Naive thymus-derived CD8-positive, alpha-beta T cell (primary cell): ENCODE data around the gene GTF3C1. TPM values are rescaled to one million over a fixed set of nuclear protein-coding genes. Genes with fewer than 3 reads are reported as not detected.
A peak's percentile ranks its signal among the peaks of the same experiment; 100 is the strongest.
"Not testable (repeated sequence)": the region's sequence is repeated elsewhere in the genome, so short reads cannot be mapped to it uniquely, and the experiment has no call there.

Source experiments
- ATAC-seq, 2 donors: fragments of 150-1000 bp; cut with Tn5 transposase in 1 of 2; sonication (Bioruptor Pico), chemical (Tn5 transposase) in 1 of 2; 1 replicate in 1 of 2; 2 replicates in 1 of 2; pipeline ENCODE4 v1.10.0; 2021; ENCODE audit warnings: mild to moderate bottlenecking in 2 of 2, moderate library complexity in 2 of 2
- POLR2A ChIA-PET: fragments of 350-600 bp; sonication (Branson Sonifier 250); formaldehyde crosslinking; loops from one replicate; lab custom pipeline; 2021; ENCODE audit warnings: antibody characterized with exemption; lab: Charles Lee
- DNase-seq, 10 donors: peaks; one replicate each; pipeline versions ENCODE4 v3.0.0 to v3.0.0-alpha.2; 2020 to 2022
- H3K27ac Mint-ChIP-seq, 10 donors: one replicate each; pipeline ENCODE4 v1.8.0; 2020 to 2022; ENCODE audit warnings: mild to moderate bottlenecking in 10 of 10, mixed read lengths in 10 of 10, moderate library complexity in 4 of 10, inconsistent platforms in 1 of 10
- H3K27me3 Mint-ChIP-seq, 5 donors: one replicate each; pipeline ENCODE4 v1.8.0; 2021 to 2022; ENCODE audit warnings: mixed read lengths in 5 of 5
- H3K36me3 Mint-ChIP-seq, 3 donors: one replicate each; pipeline ENCODE4 v1.8.0; 2020 to 2022; ENCODE audit warnings: mixed read lengths in 3 of 3, mild to moderate bottlenecking in 2 of 3, inconsistent platforms in 1 of 3
- H3K4me1 Mint-ChIP-seq, 4 donors: one replicate each; pipeline ENCODE4 v1.8.0; 2021 to 2022; ENCODE audit warnings: mixed read lengths in 4 of 4
- H3K4me3 Mint-ChIP-seq, 10 donors: one replicate each; pipeline ENCODE4 v1.8.0; 2020 to 2022; ENCODE audit warnings: mild to moderate bottlenecking in 10 of 10, mixed read lengths in 10 of 10, moderate library complexity in 6 of 10, inconsistent platforms in 1 of 10
- H3K9me3 Mint-ChIP-seq, 9 donors: one replicate each; pipeline ENCODE4 v1.8.0; 2020 to 2022; ENCODE audit warnings: mixed read lengths in 9 of 9, mild to moderate bottlenecking in 3 of 9, inconsistent platforms in 1 of 9, moderate library complexity in 1 of 9
- polyA plus RNA-seq, 3 donors: library from polyadenylated mRNA; unstranded; fragments of 300-500 nt; fragmentation: Illumina TruSeq; gene quantifications; one replicate each; pipeline ENCODE4 v1.2.3, GENCODE V29; 2021
- total RNA-seq, 8 experiments: library from RNA in 2 of 8; stranded (reverse) in 2 of 8; gene quantifications; one replicate each; pipeline ENCODE4 v1.2.3 and lab custom pipeline; 2021 to 2026

Gene GTF3C1
- total and polyA plus RNA-seq, 5 experiments from 2014 or later, result 25.8 to 56.6 (median 36.1) TPM

DNA sequence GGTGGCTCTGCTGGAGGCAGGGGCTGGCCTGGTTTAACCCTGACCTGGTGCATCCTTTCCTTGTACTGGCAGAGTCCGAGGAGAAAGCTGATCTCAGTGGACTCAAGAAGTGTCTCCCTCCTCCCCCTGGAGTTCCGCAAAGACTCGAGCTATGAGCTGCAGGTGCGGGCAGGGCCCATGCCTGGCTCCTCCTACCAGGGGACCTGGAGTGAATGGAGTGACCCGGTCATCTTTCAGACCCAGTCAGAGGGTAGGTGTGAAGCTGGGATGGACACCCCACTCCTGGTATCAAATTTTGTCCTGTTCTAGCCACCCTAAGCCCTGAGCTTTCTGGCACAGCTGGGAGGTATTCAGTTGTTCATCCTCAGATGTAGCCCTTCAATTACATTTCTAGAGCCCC, 105.2 kb downstream of the GTF3C1 start:
- ATAC-seq (no peak), DNase-seq (no peak)
- POLR2A ChIA-PET, result interaction anchor here (0.7 to 12.8 kb wide), 6 partner anchors 8 to 78 kb away, joined by 3 to 167 read pairs (median 4); partner anchors contain the start of gene IL21R

DNA sequence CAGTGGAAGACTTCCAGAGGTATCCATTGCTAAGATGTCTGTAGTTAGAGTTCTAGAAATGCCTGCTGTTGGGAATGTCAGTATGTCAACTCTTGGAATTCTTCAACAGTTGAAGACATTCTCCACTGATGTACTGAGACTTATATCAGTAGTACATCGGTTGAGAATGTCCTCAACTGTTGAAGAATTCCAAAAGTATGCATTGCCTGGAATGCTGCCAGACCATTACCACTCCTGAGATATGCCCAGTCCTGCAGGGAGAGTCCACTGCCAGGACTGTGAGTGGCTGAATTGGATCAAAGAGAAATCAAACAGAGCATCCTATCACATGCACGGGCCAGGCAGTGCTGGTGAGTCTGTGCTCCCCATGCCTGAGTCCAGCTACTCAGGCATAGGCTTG, 105.7 kb downstream of the GTF3C1 start:
- Mint-ChIP-seq H3K9me3 (peaks cover 0 to 2% (median 0%) of the 10 kb centered on the region in 9 donors), H3K27ac (peak overlapping the region in 8 of 10 donors; percentile 9 to 98 (median 42)), H3K4me3 (no peak overlapping the region), H3K27me3 (no peaks in the 10 kb centered on the region), H3K4me1 (peaks cover 28 to 55% (median 47%) of the 10 kb centered on the region in 4 donors), H3K36me3 (peaks cover 10 to 85% (median 64%) of the 10 kb centered on the region in 3 donors)
- DNase-seq (no peak), ATAC-seq (no peak)
- POLR2A ChIA-PET, result interaction anchor here (0.7 to 12.8 kb wide), 5 partner anchors 8 to 284 kb away, joined by 3 to 167 read pairs (median 3); partner anchors contain the start of gene IL21R

More for the DNA sequence above, 105.2 kb downstream of the GTF3C1 start:
- Mint-ChIP-seq H3K4me1 (peaks cover 28 to 56% (median 47%) of the 10 kb centered on the region in 4 donors), H3K36me3 (peaks cover 6 to 81% (median 60%) of the 10 kb centered on the region in 3 donors), H3K27ac (peak overlapping the region in 7 of 10 donors; percentile 33 to 98 (median 81)), H3K27me3 (no peaks in the 10 kb centered on the region), H3K9me3 (peaks cover 0 to 2% (median 0%) of the 10 kb centered on the region in 9 donors), H3K4me3 (no peak overlapping the region)

DNA sequence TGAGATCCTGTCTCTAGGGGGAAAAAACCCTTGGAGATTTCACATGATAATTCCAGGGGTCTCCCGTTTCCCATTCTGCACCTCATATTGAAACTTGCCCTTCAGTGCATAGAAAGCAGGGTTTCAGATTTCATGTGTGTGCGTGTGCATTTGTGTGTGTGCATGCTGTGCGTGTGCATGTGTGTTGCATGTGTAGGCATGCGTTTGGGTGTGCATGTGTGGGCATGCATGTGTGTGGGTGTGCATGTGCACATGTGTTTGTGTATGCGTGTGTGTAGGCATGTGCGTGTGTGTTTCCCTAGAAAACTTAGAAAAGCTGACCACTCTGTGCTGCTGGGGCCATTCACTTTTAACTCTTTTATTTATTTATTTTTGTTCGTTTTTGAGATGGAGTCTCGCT, 107.7 kb downstream of the GTF3C1 start:
- no peaks in the 10 kb centered on the region for H3K27me3 Mint-ChIP-seq
- H3K9me3 Mint-ChIP-seq, result peaks cover 0 to 2% (median 0%) of the 10 kb centered on the region in 9 donors
- no peak for DNase-seq
- no peak for ATAC-seq
- POLR2A ChIA-PET, result interaction anchor here (0.9 to 1.3 kb wide), 3 partner anchors 9 to 40 kb away, joined by 3 to 5 read pairs (median 3); partner anchors contain the start of gene IL21R
- H3K4me1 Mint-ChIP-seq, result peaks cover 19 to 36% (median 28%) of the 10 kb centered on the region in 4 donors
- H3K4me3 Mint-ChIP-seq, result no peak overlapping the region
- H3K27ac Mint-ChIP-seq, result peak overlapping the region in 4 of 10 donors; percentile 32 to 82 (median 63)
- H3K36me3 Mint-ChIP-seq, result peaks cover 6 to 94% (median 60%) of the 10 kb centered on the region in 3 donors

DNA sequence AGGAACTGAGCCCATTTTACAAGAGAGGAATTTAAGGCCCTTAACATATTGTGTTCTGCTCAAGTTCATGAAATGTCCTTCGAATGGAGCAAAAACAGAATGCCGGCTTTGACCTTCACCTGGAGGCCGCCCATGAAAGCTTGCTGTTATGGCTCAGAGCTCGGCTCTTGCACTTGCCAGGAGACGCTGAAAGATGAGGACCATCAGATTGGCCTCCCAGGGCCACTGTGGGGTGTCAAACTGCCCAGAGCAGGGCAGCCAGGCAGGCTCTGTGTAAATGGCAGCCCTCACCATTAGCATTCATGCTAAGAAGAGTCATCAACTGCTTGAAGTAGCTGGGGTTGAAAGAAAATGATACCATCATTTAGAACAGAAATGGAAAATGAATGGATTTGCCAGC, 108.4 kb downstream of the GTF3C1 start:
- Mint-ChIP-seq H3K4me1 (peaks cover 15 to 31% (median 21%) of the 10 kb centered on the region in 4 donors), H3K36me3 (peaks cover 6 to 94% (median 55%) of the 10 kb centered on the region in 3 donors), H3K4me3 (no peak overlapping the region), H3K27ac (peak overlapping the region in 8 of 10 donors; percentile 32 to 65 (median 52)), H3K27me3 (no peaks in the 10 kb centered on the region), H3K9me3 (peaks cover 0 to 2% (median 0%) of the 10 kb centered on the region in 9 donors)
- ATAC-seq (no peak), DNase-seq (no peak)
- POLR2A ChIA-PET, result interaction anchor here (1.2 to 1.3 kb wide), 2 partner anchors 9 to 39 kb away, joined by 3 to 5 read pairs; partner anchors contain the start of gene IL21R

DNA sequence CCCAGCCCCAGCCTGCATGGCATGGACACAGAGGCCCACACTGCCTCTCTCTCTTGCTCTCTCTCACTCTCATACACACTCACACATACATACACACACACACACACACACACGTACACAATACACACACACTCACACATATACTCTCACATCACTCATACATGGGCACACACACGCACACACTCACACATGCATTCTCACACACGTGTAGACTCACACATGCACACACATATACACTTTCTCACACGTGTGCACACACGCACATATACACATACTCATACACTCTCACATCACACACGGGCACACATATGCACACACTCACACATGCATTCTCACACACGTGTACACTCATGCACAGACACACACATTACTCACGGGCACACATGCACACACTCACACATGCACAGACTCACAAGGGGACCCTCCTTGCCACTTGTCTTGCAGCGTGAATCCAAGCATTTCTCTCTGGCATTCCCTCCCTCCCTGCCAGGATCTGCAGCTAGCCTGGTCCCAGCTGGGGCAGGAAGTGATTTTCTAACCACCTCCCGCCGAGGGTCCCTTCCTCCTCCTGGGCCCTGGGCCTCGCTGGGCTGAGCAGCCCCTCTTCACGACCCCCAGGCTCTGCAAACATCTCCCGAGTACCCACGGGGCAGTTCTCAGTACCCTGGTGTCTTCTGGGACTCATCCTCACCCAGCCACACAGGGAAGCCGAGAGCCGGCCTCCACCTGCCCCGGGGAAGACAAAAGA, 110.3 kb downstream of the GTF3C1 start:
- POLR2A ChIA-PET, result no interaction called here
- DNase-seq, result no peak

DNA sequence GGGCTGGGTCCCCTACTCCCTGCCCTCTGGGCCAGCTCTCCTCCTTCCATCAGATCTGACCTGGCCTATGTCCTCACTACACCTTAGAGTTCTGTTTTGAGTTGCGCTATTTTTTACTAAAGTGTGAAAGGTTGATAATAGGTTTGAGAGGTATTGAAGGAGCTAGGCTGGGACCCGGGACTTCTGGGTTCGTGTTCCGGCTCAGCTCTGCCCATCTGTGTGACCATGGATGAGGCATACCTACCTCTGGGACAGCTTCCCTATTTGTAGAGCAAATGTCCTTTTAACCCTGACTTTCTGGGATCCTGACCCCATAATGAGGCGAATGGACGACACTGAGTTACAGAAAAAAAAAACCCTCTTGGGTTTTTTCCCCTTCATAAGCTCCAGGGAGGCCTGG, 111.8 kb downstream of the GTF3C1 start:
- ATAC-seq, result no peak
- Mint-ChIP-seq H3K36me3 (peaks cover 6 to 96% (median 33%) of the 10 kb centered on the region in 3 donors), H3K9me3 (no peaks in the 10 kb centered on the region), H3K4me3 (no peak overlapping the region), H3K4me1 (peaks cover 13 to 21% (median 15%) of the 10 kb centered on the region in 4 donors), H3K27me3 (no peaks in the 10 kb centered on the region), H3K27ac (peak overlapping the region in 7 of 10 donors; percentile 33 to 78 (median 65))
- DNase-seq, result no peak
- POLR2A ChIA-PET, result interaction anchor here (0.7 to 1.3 kb wide), 6 partner anchors 8 to 26 kb away, joined by 3 to 4 read pairs (median 4); no protein-coding TSS in a partner anchor

More for the DNA sequence above, 110.3 kb downstream of the GTF3C1 start:
- Mint-ChIP-seq H3K27ac (peak overlapping the region in 9 of 10 donors; percentile 1 to 80 (median 60)), H3K4me1 (peaks cover 8 to 20% (median 12%) of the 10 kb centered on the region in 4 donors), H3K36me3 (peaks cover 6 to 96% (median 43%) of the 10 kb centered on the region in 3 donors), H3K4me3 (no peak overlapping the region), H3K9me3 (peaks cover 0 to 2% (median 0%) of the 10 kb centered on the region in 9 donors), H3K27me3 (no peaks in the 10 kb centered on the region)
- no peak for ATAC-seq

DNA sequence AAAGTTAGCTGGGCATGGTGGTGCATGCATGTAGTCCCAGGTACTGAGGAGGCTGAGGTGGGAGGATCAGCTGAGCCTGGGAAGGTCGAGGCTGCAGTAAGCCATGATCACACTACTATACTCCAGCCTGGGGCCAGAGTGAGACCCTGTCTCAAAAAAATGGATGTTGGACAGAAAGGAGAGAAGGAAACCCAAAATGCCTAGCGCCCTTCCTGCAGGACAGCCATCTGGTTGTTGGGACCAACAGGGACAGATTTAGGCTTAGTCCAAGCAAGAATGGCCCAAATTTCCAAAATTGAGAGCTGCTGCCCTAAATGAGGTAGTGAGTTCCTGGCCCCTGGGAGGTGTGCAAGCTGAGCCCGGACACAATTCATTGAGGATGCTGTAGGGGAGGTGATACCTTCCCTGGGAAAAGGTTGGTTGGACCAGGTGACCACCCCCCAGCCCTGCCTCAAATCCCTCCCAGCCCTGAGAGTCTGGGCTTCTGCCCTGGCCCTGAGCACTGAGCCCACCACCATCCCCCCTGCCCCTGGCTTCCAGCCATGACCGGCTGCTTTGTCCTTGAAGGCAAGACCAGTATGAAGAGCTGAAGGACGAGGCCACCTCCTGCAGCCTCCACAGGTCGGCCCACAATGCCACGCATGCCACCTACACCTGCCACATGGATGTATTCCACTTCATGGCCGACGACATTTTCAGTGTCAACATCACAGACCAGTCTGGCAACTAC, 112.6 kb downstream of the GTF3C1 start:
- Mint-ChIP-seq H3K9me3 (no peaks in the 10 kb centered on the region), H3K27ac (peak overlapping the region; percentile 20 to 83 (median 60)), H3K4me1 (peaks cover 14 to 30% (median 22%) of the 10 kb centered on the region in 4 donors), H3K27me3 (no peaks in the 10 kb centered on the region), H3K4me3 (no peak overlapping the region), H3K36me3 (peaks cover 9 to 97% (median 29%) of the 10 kb centered on the region in 3 donors)
- POLR2A ChIA-PET, result interaction anchor here (0.8 to 1.3 kb wide), 4 partner anchors 7 to 13 kb away, joined by 3 to 4 read pairs (median 4); no protein-coding TSS in a partner anchor
- no peak for DNase-seq
- ATAC-seq, result no peak

DNA sequence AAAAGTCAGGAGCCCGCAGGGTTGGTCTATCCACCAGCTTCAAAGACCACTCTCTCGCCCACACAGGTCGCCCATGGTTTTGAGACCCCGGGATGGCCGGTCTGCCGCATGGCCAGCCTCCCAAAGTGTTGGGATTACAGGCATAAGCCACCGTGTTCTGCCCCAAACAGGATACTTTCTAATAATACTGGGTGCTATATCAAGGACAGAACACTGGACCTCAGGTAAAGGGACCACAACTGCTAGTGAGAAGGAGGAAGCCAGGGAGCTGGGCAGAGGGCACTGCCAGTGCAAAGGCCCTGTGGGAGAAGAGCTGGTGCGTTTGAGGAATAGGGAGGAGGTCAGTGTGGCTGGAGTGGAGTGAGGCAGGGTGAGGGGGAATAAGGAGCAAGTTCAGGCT, 113.6 kb downstream of the GTF3C1 start:
- H3K27ac Mint-ChIP-seq, result peak overlapping the region; percentile 43 to 93 (median 72)
- POLR2A ChIA-PET, result interaction anchor here (0.6 to 0.8 kb wide), 2 partner anchors 8 to 188 kb away, joined by 3 read pairs; no protein-coding TSS in a partner anchor
- ATAC-seq, result no peak
- DNase-seq, result no peak
- peaks cover 14 to 34% (median 27%) of the 10 kb centered on the region in 4 donors for H3K4me1 Mint-ChIP-seq
- H3K36me3 Mint-ChIP-seq, result peaks cover 9 to 95% (median 25%) of the 10 kb centered on the region in 3 donors
- no peaks in the 10 kb centered on the region for H3K9me3 Mint-ChIP-seq
- no peaks in the 10 kb centered on the region for H3K27me3 Mint-ChIP-seq
- peak overlapping the region in 1 of 10 donors; percentile 66 for H3K4me3 Mint-ChIP-seq

DNA sequence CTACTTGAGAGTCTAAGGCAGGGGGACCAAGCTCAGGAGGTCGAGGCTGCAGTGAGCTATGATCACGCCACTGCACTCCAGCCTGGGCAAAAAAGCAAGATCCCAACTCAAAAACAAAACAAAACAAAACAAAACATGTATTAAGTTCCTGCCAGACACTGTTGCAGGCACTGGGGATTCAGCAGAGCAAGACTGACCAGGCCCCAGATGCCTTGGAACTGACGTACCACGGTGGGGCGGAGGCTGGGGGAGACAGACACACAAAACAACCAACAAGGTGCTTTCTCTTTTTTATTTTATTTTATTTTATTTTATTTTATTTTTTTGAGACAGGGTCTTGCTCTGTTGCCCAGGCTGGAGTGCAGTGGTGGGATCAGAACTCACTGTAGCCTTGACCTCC, 114.6 kb downstream of the GTF3C1 start:
- peak overlapping the region in 3 of 10 donors; percentile 40 to 67 (median 48) for H3K27ac Mint-ChIP-seq
- POLR2A ChIA-PET, result interaction anchor here (1.4 kb wide), 1 partner anchor 57 kb away, joined by 3 read pairs; no protein-coding TSS in a partner anchor
- DNase-seq, H3K4me3 Mint-ChIP-seq, ATAC-seq, H3K27me3 Mint-ChIP-seq, H3K9me3 Mint-ChIP-seq: not testable (repeated sequence)
- peaks cover 16 to 42% (median 32%) of the 10 kb centered on the region in 4 donors for H3K4me1 Mint-ChIP-seq
- H3K36me3 Mint-ChIP-seq, result peaks cover 9 to 92% (median 21%) of the 10 kb centered on the region in 3 donors

DNA sequence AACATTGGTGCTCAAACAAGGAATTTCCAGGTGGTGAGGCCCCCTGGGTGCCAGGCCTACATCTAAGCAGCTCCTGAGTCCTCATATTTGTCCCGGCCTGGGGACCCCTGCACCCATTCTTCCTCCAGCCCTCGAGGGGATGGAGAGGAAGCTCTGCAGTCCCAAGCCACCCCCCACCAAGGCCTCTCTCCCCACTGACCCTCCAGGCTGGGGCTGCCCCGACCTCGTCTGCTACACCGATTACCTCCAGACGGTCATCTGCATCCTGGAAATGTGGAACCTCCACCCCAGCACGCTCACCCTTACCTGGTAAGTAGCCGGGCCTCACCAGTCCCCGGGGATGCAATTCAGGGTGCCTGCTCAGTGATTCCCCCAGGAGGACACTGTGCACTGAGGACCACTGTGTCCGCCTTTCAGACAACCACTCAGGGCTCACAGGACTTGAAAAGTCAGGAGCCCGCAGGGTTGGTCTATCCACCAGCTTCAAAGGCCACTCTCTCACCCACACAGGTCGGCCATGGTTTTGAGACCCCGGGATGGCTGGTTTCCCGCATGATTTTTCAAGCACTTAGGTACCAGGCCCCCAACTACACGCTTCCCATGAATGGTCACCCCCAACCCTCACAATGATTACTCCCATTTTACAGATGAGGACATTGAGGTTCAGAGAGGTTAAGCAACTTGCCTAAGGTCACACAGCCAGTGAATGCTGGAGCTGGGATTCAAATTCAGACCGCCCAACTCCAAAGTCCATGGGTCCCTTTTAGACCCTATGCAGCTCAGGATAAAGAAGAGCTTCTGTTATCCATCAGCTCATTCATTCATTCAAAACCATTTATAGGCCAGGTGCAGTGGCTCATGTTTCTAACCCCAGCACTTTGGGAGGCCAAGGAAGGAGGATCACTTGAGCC, 115.3 kb downstream of the GTF3C1 start:
- peak overlapping the region in 8 of 10 donors; percentile 3 to 75 (median 36) for H3K27ac Mint-ChIP-seq
- POLR2A ChIA-PET, result interaction anchor here (1.1 to 1.4 kb wide), 3 partner anchors 11 to 57 kb away, joined by 3 read pairs; no protein-coding TSS in a partner anchor
- H3K4me3 Mint-ChIP-seq, result no peak overlapping the region

DNA sequence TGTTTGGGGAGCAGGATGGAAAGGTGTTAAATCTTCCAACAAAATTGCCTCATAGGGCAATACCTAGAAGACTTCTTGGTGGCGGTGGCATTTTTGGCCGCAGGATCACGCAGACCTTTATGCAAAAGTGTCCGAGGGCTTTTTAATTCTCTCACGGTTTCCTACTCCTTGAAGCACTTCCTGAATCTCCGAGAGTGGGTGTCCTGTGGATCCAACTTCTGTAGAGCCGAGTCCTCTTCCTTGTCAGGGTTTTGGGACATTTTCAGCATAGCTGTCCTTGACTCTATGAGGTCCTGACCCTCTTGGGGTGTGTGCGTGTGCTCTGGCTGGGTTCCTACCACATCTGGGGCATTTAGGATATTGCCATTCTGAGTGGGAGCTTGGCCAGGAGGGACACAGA, 116.1 kb downstream of the GTF3C1 start:
- Mint-ChIP-seq H3K9me3 (no peaks in the 10 kb centered on the region), H3K36me3 (peaks cover 3 to 83% (median 18%) of the 10 kb centered on the region in 3 donors), H3K4me3 (no peak overlapping the region), H3K4me1 (peaks cover 15 to 45% (median 32%) of the 10 kb centered on the region in 4 donors), H3K27ac (peak overlapping the region in 8 of 10 donors; percentile 8 to 87 (median 79)), H3K27me3 (no peaks in the 10 kb centered on the region)
- ATAC-seq (no peak), DNase-seq (no peak)
- POLR2A ChIA-PET, result interaction anchor here (1.1 to 1.4 kb wide), 3 partner anchors 12 to 56 kb away, joined by 3 read pairs; no protein-coding TSS in a partner anchor

More for the DNA sequence above, 115.3 kb downstream of the GTF3C1 start:
- Mint-ChIP-seq H3K36me3 (peaks cover 8 to 88% (median 20%) of the 10 kb centered on the region in 3 donors), H3K9me3 (no peaks in the 10 kb centered on the region), H3K27me3 (no peaks in the 10 kb centered on the region), H3K4me1 (peaks cover 15 to 43% (median 31%) of the 10 kb centered on the region in 4 donors)
- DNase-seq (no peak), ATAC-seq (no peak)
